ENCODE measurements around the gene C1RL. TPM values are rescaled to one million over a fixed set of nuclear protein-coding genes. Genes with fewer than 3 reads are reported as not detected.

Gene C1RL
- total and polyA plus RNA-seq, 5 donors from 2014 or later, result 6.0 to 21.0 (median 8.0) TPM

- Histone ChIP-seq H3K4me1 (ENCODE audit: control insufficient read depth, insufficient read depth, low read length, poor library complexity, severe bottlenecking) (no peaks in the 10 kb centered on the region), H3K27ac (ENCODE audit: insufficient read depth, low read length, poor library complexity, severe bottlenecking) (no peak overlapping the region), H3K36me3 (ENCODE audit: control insufficient read depth, insufficient read depth, low read length) (no peaks in the 10 kb centered on the region), H3K27me3 (ENCODE audit: control insufficient read depth, insufficient read depth, low read length) (no peaks in the 10 kb centered on the region), H3K9me3 (ENCODE audit: control insufficient read depth in 2 of 2, low read length in 2 of 2) (no peaks in the 10 kb centered on the region), H3K4me3 (ENCODE audit: low read depth, low read length) (no peak overlapping the region)
- H3K27ac Mint-ChIP-seq, result peak overlapping the region in 1 of 3 donors; percentile 13
- DNase-seq, result no peak
- H3K27me3 Mint-ChIP-seq, result peaks cover 5% of the 10 kb centered on the region
- ATAC-seq (ENCODE audit: low read depth in 2 of 2), result no peak
- H3K36me3 Mint-ChIP-seq, result peaks cover 11% of the 10 kb centered on the region
- peaks cover 0 to 4% (median 1%) of the 10 kb centered on the region in 7 donors for H3K9me3 Mint-ChIP-seq
- no peak overlapping the region for H3K4me3 Mint-ChIP-seq
- H3K4me1 Mint-ChIP-seq, result peaks cover 0 to 6% (median 0%) of the 10 kb centered on the region in 4 donors
Measured at GRCh38 chr12:7083125-7083524, 25.9 kb downstream of the C1RL start.

- no peaks in the 10 kb centered on the region for H3K27me3 ChIP-seq (ENCODE audit: control insufficient read depth, insufficient read depth, low read length)
- H3K4me3 Mint-ChIP-seq, result no peak overlapping the region
Measured at GRCh38 chr12:7081037-7081436, 28.0 kb downstream of the C1RL start.

GRCh38 chr12:7079826-7080125 lies 29.2 kb downstream of the C1RL start:
- H3K27ac Mint-ChIP-seq, result no peak overlapping the region
- Histone ChIP-seq H3K36me3 (ENCODE audit: control insufficient read depth, insufficient read depth, low read length) (no peaks in the 10 kb centered on the region), H3K9me3 (ENCODE audit: control insufficient read depth in 2 of 2, low read length in 2 of 2) (no peaks in the 10 kb centered on the region), H3K27me3 (ENCODE audit: control insufficient read depth, insufficient read depth, low read length) (no peaks in the 10 kb centered on the region), H3K27ac (ENCODE audit: insufficient read depth, low read length, poor library complexity, severe bottlenecking) (no peak overlapping the region), H3K4me3 (ENCODE audit: low read depth, low read length) (no peak overlapping the region), H3K4me1 (ENCODE audit: control insufficient read depth, insufficient read depth, low read length, poor library complexity, severe bottlenecking) (no peaks in the 10 kb centered on the region)
- ATAC-seq (ENCODE audit: low read depth in 2 of 2), result no peak
- H3K4me3 Mint-ChIP-seq, result no peak overlapping the region
- peaks cover 0 to 6% (median 1%) of the 10 kb centered on the region in 4 donors for H3K4me1 Mint-ChIP-seq
- peaks cover 11% of the 10 kb centered on the region for H3K36me3 Mint-ChIP-seq
- no peak for DNase-seq
- peaks cover 11% of the 10 kb centered on the region for H3K27me3 Mint-ChIP-seq
- peaks cover 0 to 4% (median 1%) of the 10 kb centered on the region in 7 donors for H3K9me3 Mint-ChIP-seq

More at GRCh38 chr12:7081037-7081436, 28.0 kb downstream of the C1RL start:
- Mint-ChIP-seq H3K9me3 (peaks cover 0 to 4% (median 1%) of the 10 kb centered on the region in 7 donors), H3K4me1 (peaks cover 0 to 6% (median 0%) of the 10 kb centered on the region in 4 donors), H3K27ac (no peak overlapping the region), H3K27me3 (peaks cover 11% of the 10 kb centered on the region), H3K36me3 (peaks cover 11% of the 10 kb centered on the region)
- no peak for DNase-seq
- ATAC-seq (ENCODE audit: low read depth in 2 of 2), result no peak
- H3K9me3 ChIP-seq (ENCODE audit: control insufficient read depth in 2 of 2, low read length in 2 of 2), result no peaks in the 10 kb centered on the region
- no peak overlapping the region for H3K4me3 ChIP-seq (ENCODE audit: low read depth, low read length)
- no peaks in the 10 kb centered on the region for H3K36me3 ChIP-seq (ENCODE audit: control insufficient read depth, insufficient read depth, low read length)
- no peak overlapping the region for H3K27ac ChIP-seq (ENCODE audit: insufficient read depth, low read length, poor library complexity, severe bottlenecking)
- no peaks in the 10 kb centered on the region for H3K4me1 ChIP-seq (ENCODE audit: control insufficient read depth, insufficient read depth, low read length, poor library complexity, severe bottlenecking)

GRCh38 chr12:7078163-7078562 lies 30.9 kb downstream of the C1RL start:
- no peak for ATAC-seq (ENCODE audit: low read depth in 2 of 2)
- Mint-ChIP-seq H3K9me3 (peaks cover 0 to 3% (median under 1%) of the 10 kb centered on the region in 7 donors), H3K27me3 (peaks cover 20% of the 10 kb centered on the region)

GRCh38 chr12:7076493-7076892 lies 32.5 kb downstream of the C1RL start:
- Histone ChIP-seq H3K27me3 (ENCODE audit: control insufficient read depth, insufficient read depth, low read length) (peaks cover 7% of the 10 kb centered on the region), H3K36me3 (ENCODE audit: control insufficient read depth, insufficient read depth, low read length) (no peaks in the 10 kb centered on the region), H3K4me1 (ENCODE audit: control insufficient read depth, insufficient read depth, low read length, poor library complexity, severe bottlenecking) (no peaks in the 10 kb centered on the region), H3K9me3 (ENCODE audit: control insufficient read depth in 2 of 2, low read length in 2 of 2) (no peaks in the 10 kb centered on the region), H3K27ac (ENCODE audit: insufficient read depth, low read length, poor library complexity, severe bottlenecking) (no peak overlapping the region), H3K4me3 (ENCODE audit: low read depth, low read length) (no peak overlapping the region)
- ATAC-seq (ENCODE audit: low read depth in 2 of 2) (no peak), DNase-seq (no peak)
- H3K27me3 Mint-ChIP-seq, result peaks cover 35% of the 10 kb centered on the region
- no peak overlapping the region for H3K27ac Mint-ChIP-seq
- peaks cover 0 to 2% (median 0%) of the 10 kb centered on the region in 4 donors for H3K4me1 Mint-ChIP-seq
- no peak overlapping the region for H3K4me3 Mint-ChIP-seq
- H3K36me3 Mint-ChIP-seq, result no peaks in the 10 kb centered on the region
- peaks cover 0 to 2% (median 0%) of the 10 kb centered on the region in 7 donors for H3K9me3 Mint-ChIP-seq

More at GRCh38 chr12:7078163-7078562, 30.9 kb downstream of the C1RL start:
- no peaks in the 10 kb centered on the region for H3K4me1 ChIP-seq (ENCODE audit: control insufficient read depth, insufficient read depth, low read length, poor library complexity, severe bottlenecking)
- DNase-seq, result no peak
- no peaks in the 10 kb centered on the region for H3K36me3 ChIP-seq (ENCODE audit: control insufficient read depth, insufficient read depth, low read length)
- H3K4me3 ChIP-seq (ENCODE audit: low read depth, low read length), result no peak overlapping the region
- H3K27me3 ChIP-seq (ENCODE audit: control insufficient read depth, insufficient read depth, low read length), result no peaks in the 10 kb centered on the region
- Mint-ChIP-seq H3K4me1 (peaks cover 0 to 3% (median 1%) of the 10 kb centered on the region in 4 donors), H3K27ac (no peak overlapping the region), H3K36me3 (peaks cover 8% of the 10 kb centered on the region), H3K4me3 (no peak overlapping the region)
- no peaks in the 10 kb centered on the region for H3K9me3 ChIP-seq (ENCODE audit: control insufficient read depth in 2 of 2, low read length in 2 of 2)
- H3K27ac ChIP-seq (ENCODE audit: insufficient read depth, low read length, poor library complexity, severe bottlenecking), result no peak overlapping the region

- Histone ChIP-seq H3K27me3 (ENCODE audit: control insufficient read depth, insufficient read depth, low read length) (peaks cover 7% of the 10 kb centered on the region), H3K4me1 (ENCODE audit: control insufficient read depth, insufficient read depth, low read length, poor library complexity, severe bottlenecking) (no peaks in the 10 kb centered on the region), H3K27ac (ENCODE audit: insufficient read depth, low read length, poor library complexity, severe bottlenecking) (no peak overlapping the region), H3K4me3 (ENCODE audit: low read depth, low read length) (no peak overlapping the region), H3K9me3 (ENCODE audit: control insufficient read depth in 2 of 2, low read length in 2 of 2) (no peaks in the 10 kb centered on the region), H3K36me3 (ENCODE audit: control insufficient read depth, insufficient read depth, low read length) (no peaks in the 10 kb centered on the region)
- no peak for ATAC-seq (ENCODE audit: low read depth in 2 of 2)
- Mint-ChIP-seq H3K27ac (no peak overlapping the region), H3K27me3 (peaks cover 35% of the 10 kb centered on the region), H3K36me3 (no peaks in the 10 kb centered on the region), H3K4me1 (peaks cover 0 to 2% (median 0%) of the 10 kb centered on the region in 4 donors), H3K9me3 (peaks cover 0 to 2% (median 0%) of the 10 kb centered on the region in 7 donors), H3K4me3 (no peak overlapping the region)
- no peak for DNase-seq
Measured at GRCh38 chr12:7075939-7076338, 33.1 kb downstream of the C1RL start.

- peaks cover 7% of the 10 kb centered on the region for H3K27me3 ChIP-seq (ENCODE audit: control insufficient read depth, insufficient read depth, low read length)
- H3K4me3 ChIP-seq (ENCODE audit: low read depth, low read length), result no peak overlapping the region
- DNase-seq (no peak), ATAC-seq (ENCODE audit: low read depth in 2 of 2) (no peak)
- Mint-ChIP-seq H3K4me3 (no peak overlapping the region), H3K27ac (no peak overlapping the region), H3K36me3 (no peaks in the 10 kb centered on the region), H3K27me3 (peaks cover 35% of the 10 kb centered on the region), H3K4me1 (peaks cover 0 to 2% (median 0%) of the 10 kb centered on the region in 4 donors), H3K9me3 (peaks cover 0 to 2% (median 0%) of the 10 kb centered on the region in 7 donors)
- no peaks in the 10 kb centered on the region for H3K4me1 ChIP-seq (ENCODE audit: control insufficient read depth, insufficient read depth, low read length, poor library complexity, severe bottlenecking)
- H3K36me3 ChIP-seq (ENCODE audit: control insufficient read depth, insufficient read depth, low read length), result no peaks in the 10 kb centered on the region
- no peaks in the 10 kb centered on the region for H3K9me3 ChIP-seq (ENCODE audit: control insufficient read depth in 2 of 2, low read length in 2 of 2)
- H3K27ac ChIP-seq (ENCODE audit: insufficient read depth, low read length, poor library complexity, severe bottlenecking), result no peak overlapping the region
Measured at GRCh38 chr12:7075518-7075917, 33.5 kb downstream of the C1RL start.

GRCh38 chr12:7073946-7074345 lies 35.1 kb downstream of the C1RL start:
- H3K27me3 Mint-ChIP-seq, result peaks cover 31% of the 10 kb centered on the region
- no peak for ATAC-seq (ENCODE audit: low read depth in 2 of 2)
- H3K4me1 Mint-ChIP-seq, result peaks cover 0 to 2% (median 0%) of the 10 kb centered on the region in 4 donors
- no peaks in the 10 kb centered on the region for H3K9me3 Mint-ChIP-seq
- no peaks in the 10 kb centered on the region for H3K9me3 ChIP-seq (ENCODE audit: control insufficient read depth in 2 of 2, low read length in 2 of 2)
- no peaks in the 10 kb centered on the region for H3K4me1 ChIP-seq (ENCODE audit: control insufficient read depth, insufficient read depth, low read length, poor library complexity, severe bottlenecking)
- H3K4me3 Mint-ChIP-seq, result no peak overlapping the region
- peaks cover 7% of the 10 kb centered on the region for H3K27me3 ChIP-seq (ENCODE audit: control insufficient read depth, insufficient read depth, low read length)
- H3K36me3 ChIP-seq (ENCODE audit: control insufficient read depth, insufficient read depth, low read length), result no peaks in the 10 kb centered on the region
- H3K4me3 ChIP-seq (ENCODE audit: low read depth, low read length), result no peak overlapping the region
- H3K36me3 Mint-ChIP-seq, result no peaks in the 10 kb centered on the region
- H3K27ac ChIP-seq (ENCODE audit: insufficient read depth, low read length, poor library complexity, severe bottlenecking), result no peak overlapping the region
- H3K27ac Mint-ChIP-seq, result no peak overlapping the region
- no peak for DNase-seq
